Measurements from ENCODE around the gene LDLRAP1.

LDLRAP1 gene, protein sequence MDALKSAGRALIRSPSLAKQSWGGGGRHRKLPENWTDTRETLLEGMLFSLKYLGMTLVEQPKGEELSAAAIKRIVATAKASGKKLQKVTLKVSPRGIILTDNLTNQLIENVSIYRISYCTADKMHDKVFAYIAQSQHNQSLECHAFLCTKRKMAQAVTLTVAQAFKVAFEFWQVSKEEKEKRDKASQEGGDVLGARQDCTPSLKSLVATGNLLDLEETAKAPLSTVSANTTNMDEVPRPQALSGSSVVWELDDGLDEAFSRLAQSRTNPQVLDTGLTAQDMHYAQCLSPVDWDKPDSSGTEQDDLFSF

DNA sequence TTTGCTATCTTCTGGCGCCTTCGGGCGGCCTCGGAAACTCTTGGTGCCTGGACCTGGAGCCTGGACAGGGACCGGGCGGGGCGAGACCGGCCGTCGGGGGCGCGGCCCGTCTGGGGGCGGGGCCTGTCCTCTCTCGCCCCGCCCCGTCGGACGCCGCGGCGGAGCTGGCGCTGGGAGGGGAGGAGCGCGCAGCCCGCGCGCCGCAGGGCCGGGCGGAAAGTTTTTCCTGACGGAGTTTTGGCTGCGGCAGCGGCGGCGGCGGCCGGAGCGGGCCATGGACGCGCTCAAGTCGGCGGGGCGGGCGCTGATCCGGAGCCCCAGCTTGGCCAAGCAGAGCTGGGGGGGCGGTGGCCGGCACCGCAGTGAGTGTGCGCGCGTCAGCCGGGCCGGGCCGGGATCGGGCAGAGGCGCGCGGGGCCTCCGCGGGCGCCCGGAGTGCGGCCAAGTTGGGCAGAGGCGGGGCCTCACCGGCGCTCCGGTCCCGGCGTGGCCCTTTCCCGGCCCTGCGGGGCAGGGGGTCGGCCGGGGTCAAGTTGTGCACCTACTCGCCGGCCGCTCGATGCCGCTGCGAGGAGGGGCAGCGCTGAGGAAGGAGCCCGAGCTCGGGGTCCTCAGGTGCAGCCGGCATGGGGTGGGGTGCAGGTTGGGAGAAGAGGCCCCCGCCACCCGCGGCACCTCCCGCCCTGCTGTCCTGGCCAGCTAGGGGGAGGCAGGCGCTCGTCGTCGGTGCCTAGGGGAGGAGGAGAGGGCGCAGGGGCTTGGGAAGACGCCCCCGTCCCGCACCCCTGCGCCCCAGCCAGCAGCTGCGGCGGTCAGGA, at the start of gene LDLRAP1:
Gene LDLRAP1, plus strand, starts transcription at position 182 of the 818 bp plus-strand sequence. Its CDS starts 93 bp downstream, at position 275.
- TF ChIP-seq, protein P1, sequence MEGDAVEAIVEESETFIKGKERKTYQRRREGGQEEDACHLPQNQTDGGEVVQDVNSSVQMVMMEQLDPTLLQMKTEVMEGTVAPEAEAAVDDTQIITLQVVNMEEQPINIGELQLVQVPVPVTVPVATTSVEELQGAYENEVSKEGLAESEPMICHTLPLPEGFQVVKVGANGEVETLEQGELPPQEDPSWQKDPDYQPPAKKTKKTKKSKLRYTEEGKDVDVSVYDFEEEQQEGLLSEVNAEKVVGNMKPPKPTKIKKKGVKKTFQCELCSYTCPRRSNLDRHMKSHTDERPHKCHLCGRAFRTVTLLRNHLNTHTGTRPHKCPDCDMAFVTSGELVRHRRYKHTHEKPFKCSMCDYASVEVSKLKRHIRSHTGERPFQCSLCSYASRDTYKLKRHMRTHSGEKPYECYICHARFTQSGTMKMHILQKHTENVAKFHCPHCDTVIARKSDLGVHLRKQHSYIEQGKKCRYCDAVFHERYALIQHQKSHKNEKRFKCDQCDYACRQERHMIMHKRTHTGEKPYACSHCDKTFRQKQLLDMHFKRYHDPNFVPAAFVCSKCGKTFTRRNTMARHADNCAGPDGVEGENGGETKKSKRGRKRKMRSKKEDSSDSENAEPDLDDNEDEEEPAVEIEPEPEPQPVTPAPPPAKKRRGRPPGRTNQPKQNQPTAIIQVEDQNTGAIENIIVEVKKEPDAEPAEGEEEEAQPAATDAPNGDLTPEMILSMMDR (IDR thresholded peaks at IDR 0.05; ENCODE audit: borderline replicate concordance, control extremely low read depth, extremely low read depth, insufficient read depth, missing control alignments) = no peak
- in situ Hi-C loops (cut with MboI; ENCODE audit: low sequenced_read_pairs, unreplicated experiment) = no loop called here
- peak; percentile 96 for DNase-seq (ENCODE audit: low spot score)

DNA sequence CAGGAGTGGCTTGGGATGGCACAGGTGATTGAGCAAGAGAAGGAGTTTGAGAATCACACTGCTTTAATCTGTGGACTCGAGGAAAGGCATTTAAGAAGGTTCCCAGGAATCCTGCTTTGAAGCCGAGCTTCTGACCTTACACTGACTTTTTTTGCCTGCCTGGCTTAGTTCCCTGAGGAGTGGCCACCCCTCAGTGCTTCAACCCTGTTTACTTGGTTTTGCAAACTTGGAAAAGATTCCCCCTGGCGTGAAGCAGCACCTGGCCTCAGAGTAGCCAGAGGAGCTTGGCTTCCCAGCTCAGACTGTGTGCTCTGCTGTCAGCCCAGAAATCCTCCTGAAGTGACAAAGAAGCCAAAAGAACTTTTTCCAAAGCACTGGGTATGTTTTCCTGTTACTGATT, 48.5 kb upstream of the LDLRAP1 start:
- TF ChIP-seq, protein P1 (IDR thresholded peaks at IDR 0.05; ENCODE audit: borderline replicate concordance, control extremely low read depth, extremely low read depth, insufficient read depth, missing control alignments) = no peak
- in situ Hi-C loops (cut with MboI; ENCODE audit: low sequenced_read_pairs, unreplicated experiment) = no loop called here

DNA sequence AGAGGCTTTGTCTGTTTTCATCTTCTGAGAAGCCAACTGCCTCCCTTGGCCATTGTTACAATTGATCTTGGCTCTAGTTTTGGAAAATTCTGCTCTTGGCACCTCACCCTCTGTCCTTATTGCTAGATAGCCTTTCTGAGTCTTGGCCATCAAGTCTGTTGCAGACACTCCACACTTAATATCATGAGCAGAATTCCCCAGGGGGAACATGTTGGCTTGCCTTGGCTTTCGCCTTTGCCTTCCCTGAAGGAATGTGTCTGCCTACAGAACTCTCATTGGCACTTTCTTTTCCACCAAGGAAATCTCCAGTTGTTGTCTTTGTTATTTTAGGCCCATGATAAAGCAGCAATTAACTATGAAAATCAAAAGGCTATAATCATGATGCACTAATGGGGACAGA, 42.7 kb upstream of the LDLRAP1 start:
- in situ Hi-C loops (cut with MboI; ENCODE audit: low sequenced_read_pairs, unreplicated experiment) = no loop called here
- TF ChIP-seq, protein P1 (IDR thresholded peaks at IDR 0.05; ENCODE audit: borderline replicate concordance, control extremely low read depth, extremely low read depth, insufficient read depth, missing control alignments) = no peak
- no peak for DNase-seq (ENCODE audit: low spot score)

More for the DNA sequence above, 48.5 kb upstream of the LDLRAP1 start:
- no peak for DNase-seq (ENCODE audit: low spot score)

DNA sequence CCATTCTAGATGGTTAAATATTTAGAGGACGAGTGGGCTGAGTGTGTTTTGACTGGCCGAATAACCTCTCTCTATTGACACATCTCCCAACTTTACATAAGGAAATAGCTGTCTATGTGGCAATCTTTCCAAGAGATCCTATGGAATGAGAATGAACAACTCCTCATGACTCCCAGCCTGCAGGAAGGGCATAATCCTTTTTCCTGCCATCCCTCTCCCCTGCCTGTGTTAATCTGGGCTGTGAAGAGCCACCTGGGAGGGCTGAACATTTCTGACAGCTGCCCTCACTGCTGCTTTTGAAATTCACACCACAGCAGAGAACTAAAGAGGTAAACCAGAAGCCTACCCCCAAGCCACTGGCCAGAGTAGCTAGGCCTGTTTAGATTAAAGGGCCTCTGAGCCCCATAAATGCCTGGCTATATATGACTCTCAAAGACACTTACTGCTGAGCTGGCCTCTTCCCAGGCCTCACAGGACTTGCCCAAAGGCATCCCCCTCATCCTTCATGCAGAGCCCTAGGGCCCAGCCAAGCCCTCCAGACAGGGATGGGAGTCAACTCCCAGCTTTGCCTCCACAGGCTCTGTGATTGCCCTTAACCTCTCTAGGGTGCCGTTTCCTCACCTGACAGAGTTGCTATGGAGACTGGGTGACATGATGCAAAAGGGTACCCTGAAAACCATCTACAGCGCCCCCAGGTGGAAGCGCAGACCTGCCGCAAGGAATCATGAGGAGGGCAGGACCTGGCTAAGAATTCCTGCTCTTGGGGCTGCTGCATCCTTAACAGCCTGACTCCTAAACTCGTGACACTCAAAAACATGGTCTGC, 42.0 kb upstream of the LDLRAP1 start:
- TF ChIP-seq, protein P1 (IDR thresholded peaks at IDR 0.05; ENCODE audit: borderline replicate concordance, control extremely low read depth, extremely low read depth, insufficient read depth, missing control alignments) = no peak
- in situ Hi-C loops (cut with MboI; ENCODE audit: low sequenced_read_pairs, unreplicated experiment) = no loop called here
- no peak for DNase-seq (ENCODE audit: low spot score)

DNA sequence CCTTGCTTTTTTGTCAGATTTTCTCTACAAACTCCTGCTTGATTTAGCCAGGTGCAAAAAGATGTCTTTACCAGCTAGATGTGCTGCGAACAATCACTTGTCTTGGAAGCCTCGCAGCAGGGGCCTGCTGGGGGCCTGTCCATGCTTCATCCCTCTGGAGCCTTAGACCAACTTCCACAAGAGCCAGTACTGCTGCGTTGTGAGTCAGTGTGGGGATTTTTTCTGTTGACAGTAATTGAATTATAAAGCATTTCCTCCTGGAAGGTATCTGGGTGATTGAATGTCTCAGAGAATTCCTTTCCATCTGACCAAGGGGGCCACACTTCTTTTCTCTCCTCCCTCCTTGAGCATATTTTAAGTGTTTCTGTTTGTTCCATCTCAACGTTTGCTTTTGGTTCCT, 40.4 kb upstream of the LDLRAP1 start:
- DNase-seq (ENCODE audit: low spot score) = no peak
- TF ChIP-seq, protein P1 (IDR thresholded peaks at IDR 0.05; ENCODE audit: borderline replicate concordance, control extremely low read depth, extremely low read depth, insufficient read depth, missing control alignments) = no peak
- in situ Hi-C loops (cut with MboI; ENCODE audit: low sequenced_read_pairs, unreplicated experiment) = no loop called here
